ENCODE data around the gene XRCC6. TPM values are rescaled to one million over a fixed set of nuclear protein-coding genes. Genes with fewer than 3 reads are reported as not detected.

Gene XRCC6
- total and polyA plus RNA-seq, 9 of the 15 experiments (the other 6 are each of a cell fraction or from before 2014, with no cell fraction given): 151 to 440 (median 318) TPM

- BruUV-seq (replicated peaks): no TSS peak
- in situ Hi-C loops (cut with MboI): no loop called here
- no peak overlapping the region for H3K4me2 ChIP-seq (ENCODE audit: insufficient read depth, low read length)
Observed at GRCh38 chr22:41672780-41673509, 51.9 kb downstream of the XRCC6 start.

More at GRCh38 chr22:41672780-41673509, 51.9 kb downstream of the XRCC6 start:
- POLR2A ChIA-PET: interaction anchor here (0.6 to 1.6 kb wide), 3 partner anchors 9 to 105 kb away, joined by 3 to 4 read pairs (median 3); no protein-coding TSS in a partner anchor
- intact Hi-C loops (cut with micrococcal nuclease): no loop called here
- ATAC-seq (peak; percentile 70), FAIRE-seq (no peak), DNase-seq (ENCODE audit: extremely low read depth in 1 of 4, low spot score in 3 of 4) (peak in 2 of 4 experiments; percentile 15 to 17)
- H3K4me3 ChIP-seq: no peak overlapping the region
- CTCF ChIA-PET (ENCODE audit: low intra/inter-chr PET ratio): no interaction called here
- no peak overlapping the region for H3K27ac ChIP-seq (ENCODE audit: extremely low read depth, low read depth, low read length)
- H3K27me3 ChIP-seq (ENCODE audit: control insufficient read depth in 2 of 2, insufficient read depth in 2 of 2, low read length in 2 of 2): no peaks in the 10 kb centered on the region
- no peaks in the 10 kb centered on the region for H3K9me3 ChIP-seq (replicated peaks; ENCODE audit: control insufficient read depth, insufficient read depth, low read depth, low read length)
- 67% methylated on average over 6 of the region's 6 CpGs for WGBS (ENCODE audit: insufficient coverage, low coverage, missing lambda C conversion rate)
- no peaks in the 10 kb centered on the region for H4K20me1 ChIP-seq (replicated peaks; ENCODE audit: control insufficient read depth, insufficient read depth, low read length)
- peaks cover 19% of the 10 kb centered on the region for H3K79me2 ChIP-seq (ENCODE audit: control insufficient read depth, insufficient read depth, low read length)
- TF ChIP-seq HMBOX1 (IDR thresholded peaks at IDR 0.05) (no peak), RAD21 (CRISPR knock-in tag; conservative IDR thresholded peaks at IDR 0.05 in 1 of 2, IDR thresholded peaks at IDR 0.05 in 1 of 2) (0 out of 4 replicates have a peak, but pooled peaks of 1 of the 2 experiments have one; percentile 14), GTF2E2 (tag; IDR thresholded peaks at IDR 0.05) (no peak), COPS2 (conservative IDR thresholded peaks at IDR 0.05) (no peak), CTCF (IDR thresholded peaks at IDR 0.05 in 2 of 3, conservative IDR thresholded peaks at IDR 0.05 in 1 of 3; ENCODE audit: insufficient read depth in 2 of 3, low read depth in 1 of 3, low read length in 3 of 3) (peak; percentile 32 to 54 (median 34)), ZNF740 (CRISPR knock-in tag; IDR thresholded peaks at IDR 0.05) (peak; percentile 94), ZNF740 (tag; IDR thresholded peaks at IDR 0.05) (peak in 1 of 2 experiments; percentile 45; a peak in 1 of 4 replicates)
- peaks cover 0 to under 1% of the 10 kb centered on the region in 2 experiments; a peak in 1 of 5 replicates for H3K4me1 ChIP-seq (replicated peaks in 1 of 2; ENCODE audit: control insufficient read depth in 2 of 2, insufficient read depth in 2 of 2, low read length in 2 of 2)
- H2AFZ ChIP-seq (ENCODE audit: low read depth, low read length): no peak overlapping the region
- no peaks in the 10 kb centered on the region for H3K9me1 ChIP-seq (ENCODE audit: control insufficient read depth, insufficient read depth, low read length)
- H3K9ac ChIP-seq (ENCODE audit: insufficient read depth in 1 of 2, low read depth in 2 of 2, low read length in 2 of 2): no peak overlapping the region
- peaks cover 58% of the 10 kb centered on the region for H3K36me3 ChIP-seq (ENCODE audit: control insufficient read depth, insufficient read depth, low read length)

All from K562 (cell line).